Fibroblast of pulmonary artery (primary cell): ENCODE data around the gene HOXB7.

Experiments used
- DNase-seq: peaks from one replicate; pipeline ENCODE4 v3.0.0-alpha.2; 2010; ENCODE audit warnings: low read depth
- H3K4me3 ChIP-seq: replicated peaks from 2 replicates; pipeline ENCODE4 v1.5.1; 2011; ENCODE audit warnings: low read depth, mild to moderate bottlenecking, control low read depth, low read length, moderate library complexity
- TF ChIP-seq, protein P1 (sequence below): IDR thresholded peaks from 2 replicates; pipeline ENCODE4 v1.5.1; 2011; ENCODE audit warnings: mild to moderate bottlenecking, control low read depth, low read length, inconsistent platforms; ENCODE audit errors: missing control alignments

Gene HOXB7

DNA sequence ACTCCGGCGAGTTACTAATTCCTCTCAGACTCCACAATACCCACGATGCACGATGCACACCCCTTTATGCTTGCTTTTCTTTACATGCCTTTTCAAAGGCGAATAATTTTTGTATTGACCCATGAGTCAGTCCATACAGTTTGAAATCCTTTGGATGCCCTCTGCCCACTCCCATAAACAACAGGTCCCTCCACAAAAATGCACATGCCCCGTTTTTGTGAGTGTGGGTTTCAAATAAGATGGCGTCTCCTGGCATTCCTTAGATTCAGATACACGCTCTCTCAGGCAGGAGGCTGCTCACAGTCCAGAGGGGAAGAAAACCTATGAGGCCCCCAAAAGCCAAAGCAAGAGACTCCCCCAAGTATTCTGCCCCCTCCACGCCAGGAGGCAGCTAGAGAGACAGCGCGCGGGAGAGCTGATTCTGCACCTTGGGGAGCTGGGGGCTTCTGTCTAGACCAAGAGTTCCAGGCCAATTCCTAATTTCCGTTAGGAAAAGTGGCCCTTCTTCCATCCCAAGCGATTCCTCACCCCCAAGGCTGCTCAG, 34.9 kb upstream of the HOXB7 start:
- TF ChIP-seq, protein P1, sequence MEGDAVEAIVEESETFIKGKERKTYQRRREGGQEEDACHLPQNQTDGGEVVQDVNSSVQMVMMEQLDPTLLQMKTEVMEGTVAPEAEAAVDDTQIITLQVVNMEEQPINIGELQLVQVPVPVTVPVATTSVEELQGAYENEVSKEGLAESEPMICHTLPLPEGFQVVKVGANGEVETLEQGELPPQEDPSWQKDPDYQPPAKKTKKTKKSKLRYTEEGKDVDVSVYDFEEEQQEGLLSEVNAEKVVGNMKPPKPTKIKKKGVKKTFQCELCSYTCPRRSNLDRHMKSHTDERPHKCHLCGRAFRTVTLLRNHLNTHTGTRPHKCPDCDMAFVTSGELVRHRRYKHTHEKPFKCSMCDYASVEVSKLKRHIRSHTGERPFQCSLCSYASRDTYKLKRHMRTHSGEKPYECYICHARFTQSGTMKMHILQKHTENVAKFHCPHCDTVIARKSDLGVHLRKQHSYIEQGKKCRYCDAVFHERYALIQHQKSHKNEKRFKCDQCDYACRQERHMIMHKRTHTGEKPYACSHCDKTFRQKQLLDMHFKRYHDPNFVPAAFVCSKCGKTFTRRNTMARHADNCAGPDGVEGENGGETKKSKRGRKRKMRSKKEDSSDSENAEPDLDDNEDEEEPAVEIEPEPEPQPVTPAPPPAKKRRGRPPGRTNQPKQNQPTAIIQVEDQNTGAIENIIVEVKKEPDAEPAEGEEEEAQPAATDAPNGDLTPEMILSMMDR = no peak
- DNase-seq = no peak
- H3K4me3 ChIP-seq = no peak overlapping the region

DNA sequence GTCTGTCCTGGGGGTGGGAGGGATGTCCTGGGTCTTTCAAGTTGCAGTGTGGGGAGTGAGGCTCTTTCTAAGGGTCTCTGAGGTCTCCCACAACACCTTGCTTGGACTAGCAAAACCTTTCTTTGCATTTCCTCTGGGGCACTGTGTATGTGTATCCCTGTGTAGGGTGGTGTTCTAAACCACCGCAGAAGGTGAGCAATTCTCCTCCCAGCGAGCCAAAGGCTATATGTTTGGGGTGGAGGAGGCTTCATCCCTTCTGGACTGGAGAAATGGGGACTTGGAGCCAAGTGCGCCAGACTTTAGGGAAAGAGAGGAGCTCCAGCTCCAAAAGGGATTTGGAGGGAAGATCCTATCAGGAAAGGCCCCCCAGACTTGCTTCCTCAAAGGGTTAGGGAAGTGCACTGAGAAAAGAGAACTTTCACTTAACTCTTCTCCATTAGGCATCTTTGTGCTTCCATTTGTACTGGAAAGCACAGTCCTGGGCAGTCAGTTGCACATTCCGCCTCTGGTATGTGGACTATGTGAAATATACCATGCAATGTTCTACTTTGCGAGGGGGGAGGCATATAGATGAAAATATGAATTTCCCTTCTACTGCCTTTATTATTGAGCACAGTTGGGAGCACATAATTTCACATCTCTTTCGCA, 34.2 kb upstream of the HOXB7 start:
- DNase-seq = no peak
- no peak overlapping the region for H3K4me3 ChIP-seq
- TF ChIP-seq, protein P1 = no peak

DNA sequence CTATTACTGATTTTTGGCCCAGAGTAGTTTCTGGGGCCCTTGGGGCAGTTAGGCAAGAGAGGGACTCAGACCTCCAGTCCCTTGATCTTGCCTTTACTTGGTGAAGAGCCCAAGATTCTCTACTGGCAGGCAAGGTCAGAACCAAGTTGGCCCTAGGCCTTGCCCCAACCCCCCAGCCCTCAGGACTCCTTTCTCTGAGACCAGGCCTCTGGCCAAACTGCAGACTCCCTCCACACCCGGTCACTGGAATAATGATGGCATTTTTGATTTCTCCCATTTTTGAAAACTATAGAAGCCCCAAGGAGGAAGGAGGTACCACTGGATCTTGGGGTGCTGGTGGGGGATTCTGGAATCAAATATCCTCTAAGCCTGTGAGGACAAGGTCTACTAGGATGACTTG, 33.3 kb upstream of the HOXB7 start:
- no peak overlapping the region for H3K4me3 ChIP-seq
- TF ChIP-seq, protein P1 = no peak
- no peak for DNase-seq

GRCh38 chr17:48643697-48644012, 32.8 kb upstream of the HOXB7 start:
- H3K4me3 ChIP-seq = no peak overlapping the region
- no peak for DNase-seq
- TF ChIP-seq, protein P1 = no peak

- no peak overlapping the region for H3K4me3 ChIP-seq
- TF ChIP-seq, protein P1 = no peak
- no peak for DNase-seq
Measured at GRCh38 chr17:48642843-48643696, 32.3 kb upstream of the HOXB7 start.

DNA sequence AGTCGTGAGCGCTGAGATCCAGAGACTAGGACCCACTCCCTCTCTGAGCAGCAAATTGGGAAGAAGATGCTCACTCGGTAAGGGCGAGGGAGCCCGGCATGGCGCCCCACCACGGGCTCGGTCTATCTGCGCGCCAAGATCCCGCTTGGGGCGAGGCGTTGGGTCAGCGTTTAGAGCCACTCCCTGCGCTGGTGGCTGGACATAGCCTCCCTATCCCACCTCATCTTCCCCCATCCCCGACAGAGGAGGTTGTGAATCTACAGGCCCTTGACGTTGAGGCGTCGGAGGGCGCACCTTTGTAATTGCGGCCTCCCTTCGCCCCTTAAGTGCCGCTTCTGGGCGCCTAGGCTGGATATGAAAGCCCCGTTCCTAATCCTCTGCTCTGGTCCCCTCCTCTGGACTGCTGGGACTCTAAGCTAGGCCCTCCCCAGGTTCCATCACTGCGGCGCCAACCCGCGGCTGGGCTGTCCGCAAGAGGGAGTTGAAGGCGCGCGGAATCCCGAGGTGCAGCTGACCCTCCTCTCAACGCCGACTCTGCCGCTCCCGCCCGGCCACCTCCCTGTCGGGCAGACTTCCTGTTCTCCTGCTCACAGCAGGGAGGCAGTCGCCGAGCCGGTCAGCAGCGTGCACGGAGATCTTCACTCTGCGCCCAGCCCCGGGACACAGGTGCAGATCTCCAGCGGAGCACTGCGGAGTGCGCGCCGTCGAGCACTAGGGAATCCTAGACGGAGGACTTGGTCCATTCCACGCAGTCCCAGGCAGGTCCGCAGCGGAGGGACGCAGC, 31.4 kb upstream of the HOXB7 start:
- H3K4me3 ChIP-seq = no peak overlapping the region
- TF ChIP-seq, protein P1 = no peak
- DNase-seq = no peak
